Muscle of leg (tissue), 11 donors: ENCODE results near the gene AFF2. TPM values are rescaled to one million over a fixed set of nuclear protein-coding genes. Genes with fewer than 3 reads are reported as not detected.

Experiments
- DNase-seq: peaks from one replicate; pipeline ENCODE4 v3.0.0; 2013
- H3K27ac ChIP-seq: one replicate; pipeline ENCODE4 v1.5.1; 2013; ENCODE audit warnings: mild to moderate bottlenecking, low read length, control low read depth
- H3K27me3 ChIP-seq: one replicate; pipeline ENCODE4 v1.6.1; 2013; ENCODE audit warnings: low read length; ENCODE audit not compliant: control insufficient read depth, insufficient read depth
- H3K36me3 ChIP-seq: one replicate; pipeline ENCODE4 v1.6.1; 2013; ENCODE audit warnings: low read length; ENCODE audit not compliant: control insufficient read depth, insufficient read depth
- H3K4me1 ChIP-seq: one replicate; pipeline ENCODE4 v1.6.1; 2013; ENCODE audit warnings: low read length; ENCODE audit not compliant: control insufficient read depth, insufficient read depth
- H3K4me3 ChIP-seq: one replicate; pipeline ENCODE4 v1.5.1; 2013; ENCODE audit warnings: low read length, control low read depth
- H3K9me3 ChIP-seq: replicated peaks from 2 replicates; pipeline ENCODE4 v1.6.1; 2013; ENCODE audit warnings: low read depth, low read length; ENCODE audit not compliant: control insufficient read depth
- WGBS: methylation state at CpG from one replicate; pipeline ENCODE4 v1.1.5; 2013; ENCODE audit warnings: missing lambda C conversion rate; ENCODE audit not compliant: insufficient coverage; 5-methylcytosine and 5-hydroxymethylcytosine counted together
- polyA plus RNA-seq, 8 donors: library from polyadenylated mRNA; unstranded; fragments of 120-200 nt; gene quantifications; one replicate each; pipeline versions ENCODE4 v1.2.1 to v1.2.3, GENCODE V29; 2013; ENCODE audit warnings: inconsistent platforms in 1 of 8, low replicate concordance in 1 of 8; ENCODE audit not compliant: insufficient read length in 8 of 8, insufficient read depth in 1 of 8
- total RNA-seq: library from RNA; stranded (reverse); fragments of 120-200 nt; gene quantifications from one replicate; pipeline ENCODE4 v1.2.4, GENCODE V29; 2013

The AFF2 gene
- total and polyA plus RNA-seq, 9 donors, result 0.42 to 6.1 (median 1.4) TPM

GRCh38 chrX:148555101-148555500 lies 54.7 kb downstream of the AFF2 start:
- Histone ChIP-seq H3K4me1 (no peaks in the 10 kb centered on the region), H3K4me3 (no peak overlapping the region), H3K27me3 (no peaks in the 10 kb centered on the region), H3K9me3 (no peaks in the 10 kb centered on the region), H3K27ac (no peak overlapping the region), H3K36me3 (no peaks in the 10 kb centered on the region)
- WGBS, result 57% methylated on average over 1 of the region's 3 CpGs
- DNase-seq, result no peak

DNA sequence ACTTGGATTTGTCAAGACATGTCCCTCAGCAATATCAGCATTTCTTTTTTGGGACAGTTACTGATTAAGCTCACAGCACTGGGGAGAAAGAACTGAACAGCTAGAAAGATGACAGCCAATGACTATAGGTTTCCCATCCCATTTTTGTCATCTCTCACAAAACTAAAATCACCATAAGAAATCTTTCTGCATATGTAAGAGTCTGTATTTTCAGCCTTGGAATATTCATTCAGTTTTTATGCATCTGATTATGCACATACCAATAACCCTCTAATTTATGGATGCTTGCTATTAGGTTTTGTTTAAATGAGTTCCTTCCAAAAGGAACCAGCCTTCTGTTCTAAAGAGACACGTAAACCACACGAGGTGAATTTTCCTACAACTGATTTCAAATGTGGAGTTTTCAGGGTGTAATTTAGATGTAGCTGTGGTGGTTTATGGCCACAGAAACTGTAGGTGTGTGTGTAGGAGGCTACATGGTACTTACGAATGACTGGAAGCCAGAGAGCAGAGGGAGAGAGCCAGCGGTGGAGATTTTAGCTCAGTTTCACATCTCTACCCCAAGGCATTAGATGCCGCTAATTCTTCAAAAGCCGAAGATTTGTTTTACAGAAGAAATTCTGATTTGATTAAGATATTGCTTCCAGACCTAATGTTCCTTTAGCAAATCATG lies 55.3 kb downstream of the AFF2 start:
- Histone ChIP-seq H3K4me3 (no peak overlapping the region), H3K27ac (no peak overlapping the region), H3K27me3 (no peaks in the 10 kb centered on the region), H3K36me3 (no peaks in the 10 kb centered on the region), H3K4me1 (no peaks in the 10 kb centered on the region), H3K9me3 (no peaks in the 10 kb centered on the region)
- WGBS, result no CpG with 5 or more reads among the region's 6 CpGs
- DNase-seq, result no peak

DNA sequence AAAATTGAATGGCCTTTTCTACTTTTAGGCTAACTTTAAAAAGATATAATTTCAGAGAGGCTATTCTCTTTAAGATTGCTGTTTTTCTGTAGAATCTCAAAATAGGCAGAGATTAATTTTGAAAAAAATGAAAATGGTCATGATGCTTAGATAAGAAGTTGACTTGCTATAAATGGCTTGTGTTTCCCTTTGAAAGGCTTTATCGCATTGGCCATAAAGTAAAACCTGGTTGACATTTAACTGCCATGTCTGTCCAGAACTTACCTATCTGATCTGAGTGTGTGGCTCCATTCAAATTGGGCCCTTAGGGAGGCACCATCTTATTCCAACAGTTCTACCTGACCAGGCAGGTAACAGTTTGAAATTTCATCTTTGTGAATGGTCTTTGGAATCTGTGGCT lies 56.1 kb downstream of the AFF2 start:
- Histone ChIP-seq H3K4me3 (no peak overlapping the region), H3K27me3 (no peaks in the 10 kb centered on the region), H3K36me3 (no peaks in the 10 kb centered on the region), H3K27ac (no peak overlapping the region), H3K9me3 (no peaks in the 10 kb centered on the region), H3K4me1 (no peaks in the 10 kb centered on the region)
- no CpG with 5 or more reads among the region's 1 CpG for WGBS
- DNase-seq, result no peak

DNA sequence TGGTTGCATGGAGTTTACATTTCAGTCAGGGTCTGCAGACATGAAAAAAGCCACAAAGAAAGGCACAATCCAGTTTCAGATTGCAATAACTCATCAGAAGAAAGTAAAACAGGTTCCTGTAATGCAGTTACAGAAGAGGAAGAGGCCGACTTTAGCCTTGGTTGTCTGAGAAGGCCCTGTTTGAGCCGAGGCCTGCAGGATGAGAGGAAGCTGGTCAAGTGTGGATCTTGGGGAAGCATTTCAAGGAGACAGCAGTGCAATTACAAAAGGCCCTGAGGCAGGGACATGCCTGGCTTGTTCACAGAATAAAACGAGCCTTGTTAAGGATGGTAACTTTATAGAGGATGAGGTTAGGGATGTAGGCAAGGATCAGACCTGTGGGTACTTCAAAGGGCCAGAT lies 62.4 kb downstream of the AFF2 start:
- Histone ChIP-seq H3K36me3 (no peaks in the 10 kb centered on the region), H3K4me1 (no peaks in the 10 kb centered on the region), H3K9me3 (no peaks in the 10 kb centered on the region), H3K27me3 (no peaks in the 10 kb centered on the region), H3K4me3 (no peak overlapping the region), H3K27ac (no peak overlapping the region)
- WGBS, result 49% methylated on average over 3 of the region's 3 CpGs
- no peak for DNase-seq

DNA sequence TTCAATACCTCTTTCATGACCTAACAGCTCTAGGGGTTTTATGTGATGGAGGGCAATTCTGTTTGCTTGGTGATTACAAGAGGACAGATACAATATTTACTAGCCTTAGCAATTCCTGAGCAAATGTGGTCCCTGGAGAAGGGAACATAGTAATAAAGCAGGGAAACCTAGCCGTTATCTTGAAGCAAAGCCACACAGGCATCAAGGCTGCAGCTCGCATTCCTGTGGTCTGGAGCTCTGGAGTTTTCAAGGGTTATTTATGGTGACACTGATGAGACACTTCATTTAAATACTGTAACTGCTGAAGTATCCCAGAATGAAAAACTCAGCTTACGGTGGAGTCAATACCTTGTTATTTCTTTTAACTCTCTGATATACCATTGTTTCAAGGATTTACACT lies 66.8 kb downstream of the AFF2 start:
- no peak for DNase-seq
- no CpG with 5 or more reads among the region's 3 CpGs for WGBS
- H3K4me3 ChIP-seq, result no peak overlapping the region
- no peak overlapping the region for H3K27ac ChIP-seq
- H3K36me3 ChIP-seq, result no peaks in the 10 kb centered on the region
- H3K27me3 ChIP-seq, result no peaks in the 10 kb centered on the region
- no peaks in the 10 kb centered on the region for H3K9me3 ChIP-seq
- no peaks in the 10 kb centered on the region for H3K4me1 ChIP-seq

- no CpG with 5 or more reads among the region's 1 CpG for WGBS
Measured at GRCh38 chrX:148567779-148568178, 67.4 kb downstream of the AFF2 start.

DNA sequence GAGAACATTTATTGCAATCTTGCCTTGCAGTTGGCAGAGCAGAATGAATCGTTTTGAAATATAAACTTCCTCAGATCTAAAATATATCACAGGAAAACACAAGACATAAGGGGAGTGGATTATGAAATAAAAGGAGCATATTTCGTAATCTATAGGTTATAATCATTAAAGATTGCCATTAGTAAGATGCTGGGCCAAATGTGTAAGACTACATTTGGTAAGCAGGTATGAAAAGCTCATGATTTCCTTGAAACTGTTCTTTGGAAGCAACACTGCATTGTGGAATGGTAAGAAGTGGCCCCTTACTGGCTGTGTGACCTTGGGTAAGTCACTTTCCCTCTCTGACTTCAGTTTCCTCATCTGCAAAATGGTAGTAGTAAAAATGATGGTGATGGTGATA lies 68.3 kb downstream of the AFF2 start:
- Histone ChIP-seq H3K36me3 (no peaks in the 10 kb centered on the region), H3K27ac (no peak overlapping the region), H3K4me1 (no peaks in the 10 kb centered on the region), H3K9me3 (no peaks in the 10 kb centered on the region), H3K4me3 (no peak overlapping the region), H3K27me3 (no peaks in the 10 kb centered on the region)
- DNase-seq, result no peak
- WGBS, result no CpG with 5 or more reads among the region's 2 CpGs

More at GRCh38 chrX:148567779-148568178, 67.4 kb downstream of the AFF2 start:
- no peak for DNase-seq
- H3K4me1 ChIP-seq, result no peaks in the 10 kb centered on the region
- H3K36me3 ChIP-seq, result no peaks in the 10 kb centered on the region
- no peaks in the 10 kb centered on the region for H3K27me3 ChIP-seq
- no peak overlapping the region for H3K4me3 ChIP-seq
- H3K9me3 ChIP-seq, result no peaks in the 10 kb centered on the region
- no peak overlapping the region for H3K27ac ChIP-seq

GRCh38 chrX:148572337-148572736 lies 71.9 kb downstream of the AFF2 start:
- H3K27me3 ChIP-seq, result no peaks in the 10 kb centered on the region
- H3K4me1 ChIP-seq, result no peaks in the 10 kb centered on the region
- no peaks in the 10 kb centered on the region for H3K36me3 ChIP-seq
- H3K4me3 ChIP-seq, result no peak overlapping the region
- no peaks in the 10 kb centered on the region for H3K9me3 ChIP-seq
- no CpG with 5 or more reads among the region's 4 CpGs for WGBS
- no peak for DNase-seq
- no peak overlapping the region for H3K27ac ChIP-seq

DNA sequence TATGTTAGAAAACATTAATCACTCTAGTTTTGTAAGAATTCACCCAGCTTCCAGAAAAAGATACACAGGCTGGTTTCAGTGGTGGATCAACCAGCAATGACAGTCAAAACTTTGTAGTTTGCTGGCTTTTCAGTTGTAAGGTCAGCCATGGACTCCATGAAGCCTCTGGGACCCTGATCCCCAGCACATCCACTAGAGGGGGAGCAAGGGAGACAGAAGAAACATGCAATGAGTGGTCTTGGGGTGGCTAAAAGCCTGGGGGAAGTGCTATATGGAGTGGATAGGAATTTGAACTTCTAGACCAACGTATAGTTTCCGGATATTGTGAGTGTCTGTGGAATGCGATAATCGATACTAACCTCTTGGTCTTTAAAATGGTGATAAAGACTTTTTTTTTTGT lies 72.7 kb downstream of the AFF2 start:
- no peak for DNase-seq
- no peaks in the 10 kb centered on the region for H3K27me3 ChIP-seq
- no peaks in the 10 kb centered on the region for H3K9me3 ChIP-seq
- no peak overlapping the region for H3K27ac ChIP-seq
- WGBS, result no CpG with 5 or more reads among the region's 4 CpGs
- no peaks in the 10 kb centered on the region for H3K4me1 ChIP-seq
- H3K36me3 ChIP-seq, result no peaks in the 10 kb centered on the region
- no peak overlapping the region for H3K4me3 ChIP-seq

DNA sequence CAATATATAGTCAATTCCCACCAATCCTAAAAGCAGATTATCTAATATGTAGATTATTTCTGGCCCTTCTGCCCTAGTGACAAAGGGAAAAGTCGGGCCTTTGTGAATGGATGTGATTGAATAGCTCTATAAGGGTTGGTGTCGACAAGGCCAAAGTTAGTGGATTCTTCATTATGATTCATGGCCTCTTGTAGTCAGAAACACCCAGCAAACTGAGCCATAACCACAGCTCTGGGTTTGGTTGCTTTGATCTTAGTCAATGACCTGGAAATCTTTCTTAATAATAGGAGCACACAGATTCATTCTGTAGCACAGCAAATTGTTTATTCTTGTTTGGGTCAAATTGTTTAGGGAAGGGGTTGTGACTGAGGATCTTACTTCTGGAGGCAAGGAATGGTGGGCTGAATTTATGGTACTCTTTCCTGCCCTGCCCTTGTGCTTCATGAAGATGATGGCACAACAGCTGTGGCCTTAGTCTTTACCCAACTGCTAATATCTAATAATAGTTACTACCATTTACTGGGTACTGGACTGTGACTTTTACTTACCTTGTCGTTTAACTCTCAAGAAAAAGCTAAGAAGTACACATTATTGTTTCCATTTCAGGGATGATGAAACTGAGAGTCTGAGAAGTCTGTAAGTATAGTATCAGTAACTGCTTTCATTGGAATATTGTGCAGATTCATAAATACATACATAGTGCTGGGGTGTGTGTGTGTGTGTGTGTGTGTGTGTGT lies 74.0 kb downstream of the AFF2 start:
- 90% methylated on average over 2 of the region's 3 CpGs for WGBS
- H3K36me3 ChIP-seq, result no peaks in the 10 kb centered on the region

More for the DNA sequence above, 74.0 kb downstream of the AFF2 start:
- Histone ChIP-seq H3K4me3 (no peak overlapping the region), H3K27ac (no peak overlapping the region), H3K4me1 (no peaks in the 10 kb centered on the region), H3K9me3 (no peaks in the 10 kb centered on the region), H3K27me3 (no peaks in the 10 kb centered on the region)
- DNase-seq, result no peak
